Right hindlimb (tissue), 1 donor: ENCODE results near the gene ACAT1.
"Not testable (repeated sequence)": the region's sequence is repeated elsewhere in the genome, so short reads cannot be mapped to it uniquely, and the experiment has no call there.

Source experiments
- DNase-seq: peaks from one replicate; pipeline ENCODE4 v3.0.0-alpha.2; 2018

The ACAT1 gene

GRCh38 chr11:108147150-108147549 is 25.8 kb downstream of the ACAT1 start:
- DNase-seq, result no peak

- no peak for DNase-seq
These were observed 27.2 kb downstream of the ACAT1 start for GRCh38 chr11:108148556-108148955.

GRCh38 chr11:108154591-108154990 is 33.2 kb downstream of the ACAT1 start:
- DNase-seq, result no peak

- DNase-seq, result no peak
These were observed 39.7 kb downstream of the ACAT1 start for GRCh38 chr11:108160970-108161566.

GRCh38 chr11:108162878-108163277 is 41.5 kb downstream of the ACAT1 start:
- not testable (repeated sequence) for DNase-seq

GRCh38 chr11:108167624-108168023 is 46.3 kb downstream of the ACAT1 start:
- DNase-seq, result no peak

- DNase-seq, result no peak
These were observed 48.8 kb downstream of the ACAT1 start for GRCh38 chr11:108170184-108170583.

- no peak for DNase-seq
These were observed 56.2 kb downstream of the ACAT1 start for GRCh38 chr11:108177570-108177969.

GRCh38 chr11:108193725-108194124 is 72.4 kb downstream of the ACAT1 start:
- DNase-seq, result no peak

- no peak for DNase-seq
These were observed 75.5 kb downstream of the ACAT1 start for GRCh38 chr11:108196901-108197300.
